H1 (cell line): Measurements from ENCODE around the gene GNG10. TPM values are rescaled to one million over a fixed set of nuclear protein-coding genes. Genes with fewer than 3 reads are reported as not detected.

ENCODE experiments used
- EZH2 ChIP-seq: fragments of 200-600 bp; sonication (generic); IDR thresholded peaks from 2 replicates; pipeline ENCODE4 v1.7.1; 2012; ENCODE audit warnings: low read depth, mild to moderate bottlenecking, moderate library complexity, low read length, inconsistent platforms; ENCODE audit not compliant: severe bottlenecking
- polyA plus RNA-seq, 7 experiments: library from polyadenylated mRNA; depleted of rRNA in 3 of 7; stranded (reverse) in 5 of 7; unstranded in 2 of 7; fragments of >200 nt in 5 of 7; fragments of 200-250 nt in 2 of 7; gene quantifications; 1 replicate in 5 of 7; 2 replicates in 1 of 7; 4 replicates in 1 of 7; pipeline versions ENCODE4 v1.2.1 to v1.2.3, GENCODE V29; 2011 to 2013; ENCODE audit warnings: missing spikeins in 2 of 7, mixed read lengths in 2 of 7
- total RNA-seq: library from RNA; stranded (reverse); fragmentation: NEBNext Ultra II Directional; extraction: Animal tissue kit (Norgen Biotek cat#: 25700); gene quantifications from 2 replicates; pipeline ENCODE4 v1.2.1, GENCODE V29; 2021

Gene GNG10
- total and polyA plus RNA-seq, 2 of the 8 experiments (the other 6 are each of a cell fraction or from before 2014, with no cell fraction given): 24.7 to 28.5 TPM

DNA sequence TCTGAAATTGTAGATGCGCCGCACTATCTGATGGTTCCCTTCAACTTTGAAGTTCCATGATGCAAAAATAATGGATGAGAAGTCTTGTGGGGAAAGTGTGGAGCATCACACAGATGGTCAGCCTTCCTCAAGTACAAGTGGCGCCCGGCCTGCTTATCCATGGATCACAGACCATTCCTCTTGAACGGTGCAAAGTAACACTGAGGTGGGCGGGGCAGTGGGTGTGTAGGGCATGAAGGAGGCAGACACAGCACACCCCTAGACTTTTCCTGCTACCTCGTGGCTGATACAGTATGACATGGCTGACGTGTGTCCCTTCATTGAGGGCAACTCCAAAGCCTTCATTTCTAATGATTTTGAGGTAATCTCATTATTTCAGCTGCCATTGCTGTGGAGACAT is 2.5 kb upstream of the GNG10 start (continued):
- no peak for TF ChIP-seq EZH2
